Measurements from ENCODE around the gene SYTL2.

The SYTL2 gene

DNA sequence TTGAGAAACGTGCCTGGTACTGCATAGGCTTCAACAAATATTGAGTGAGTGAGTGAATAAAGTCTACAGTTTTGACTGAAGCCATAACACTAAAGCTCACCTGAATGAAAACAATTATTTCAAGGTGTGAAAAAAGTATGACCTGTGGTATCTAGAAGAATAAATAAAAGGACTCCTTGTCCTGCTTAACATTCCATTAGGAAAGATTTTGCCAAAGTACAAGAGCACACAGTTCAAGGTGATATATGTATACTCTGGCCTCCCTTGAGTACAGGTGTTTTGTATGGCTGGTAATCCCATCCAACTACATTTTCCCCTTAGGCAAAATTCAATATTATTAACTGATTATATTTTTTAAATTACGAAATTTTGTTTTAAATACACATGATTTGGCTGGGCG lies 144.3 kb downstream of the SYTL2 start:
- Histone ChIP-seq H3K36me3 (ENCODE audit: insufficient read depth, low read length) (no peaks in the 10 kb centered on the region; the same call in 1 of the 2 replicates), H3K4me3 (ENCODE audit: low read length, poor library complexity, severe bottlenecking) (no peak overlapping the region), H3K4me1 (ENCODE audit: insufficient read depth, low read length, poor library complexity, severe bottlenecking) (peaks cover 12% of the 10 kb centered on the region), H3K9ac (ENCODE audit: low read depth, low read length, poor library complexity, severe bottlenecking) (no peak overlapping the region), H3K9me3 (ENCODE audit: insufficient read depth, low read depth, low read length) (no peaks in the 10 kb centered on the region), H3K4me2 (ENCODE audit: low read depth, low read length, poor library complexity, severe bottlenecking) (no peak overlapping the region), H3K9me2 (replicated peaks; ENCODE audit: low read depth, low read length) (no peaks in the 10 kb centered on the region), H4K20me1 (ENCODE audit: insufficient read depth, low read length, poor library complexity, severe bottlenecking) (peaks cover 31% of the 10 kb centered on the region), H2AFZ (ENCODE audit: low read length) (peak overlapping the region; percentile 92; the same call in 1 of the 2 replicates), H3F3A (ENCODE audit: low read depth) (no peaks in the 10 kb centered on the region), H3K79me2 (ENCODE audit: insufficient read depth, low read length) (peaks cover 33% of the 10 kb centered on the region), H3K27me3 (ENCODE audit: insufficient read depth, low read length, poor library complexity, severe bottlenecking) (peaks cover 10% of the 10 kb centered on the region)
- TF ChIP-seq EZH2phosphoT487 (IDR thresholded peaks at IDR 0.05; ENCODE audit: borderline replicate concordance): no peak
- TF ChIP-seq, protein P1, sequence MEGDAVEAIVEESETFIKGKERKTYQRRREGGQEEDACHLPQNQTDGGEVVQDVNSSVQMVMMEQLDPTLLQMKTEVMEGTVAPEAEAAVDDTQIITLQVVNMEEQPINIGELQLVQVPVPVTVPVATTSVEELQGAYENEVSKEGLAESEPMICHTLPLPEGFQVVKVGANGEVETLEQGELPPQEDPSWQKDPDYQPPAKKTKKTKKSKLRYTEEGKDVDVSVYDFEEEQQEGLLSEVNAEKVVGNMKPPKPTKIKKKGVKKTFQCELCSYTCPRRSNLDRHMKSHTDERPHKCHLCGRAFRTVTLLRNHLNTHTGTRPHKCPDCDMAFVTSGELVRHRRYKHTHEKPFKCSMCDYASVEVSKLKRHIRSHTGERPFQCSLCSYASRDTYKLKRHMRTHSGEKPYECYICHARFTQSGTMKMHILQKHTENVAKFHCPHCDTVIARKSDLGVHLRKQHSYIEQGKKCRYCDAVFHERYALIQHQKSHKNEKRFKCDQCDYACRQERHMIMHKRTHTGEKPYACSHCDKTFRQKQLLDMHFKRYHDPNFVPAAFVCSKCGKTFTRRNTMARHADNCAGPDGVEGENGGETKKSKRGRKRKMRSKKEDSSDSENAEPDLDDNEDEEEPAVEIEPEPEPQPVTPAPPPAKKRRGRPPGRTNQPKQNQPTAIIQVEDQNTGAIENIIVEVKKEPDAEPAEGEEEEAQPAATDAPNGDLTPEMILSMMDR (conservative IDR thresholded peaks at IDR 0.05; ENCODE audit: low read length): no peak

DNA sequence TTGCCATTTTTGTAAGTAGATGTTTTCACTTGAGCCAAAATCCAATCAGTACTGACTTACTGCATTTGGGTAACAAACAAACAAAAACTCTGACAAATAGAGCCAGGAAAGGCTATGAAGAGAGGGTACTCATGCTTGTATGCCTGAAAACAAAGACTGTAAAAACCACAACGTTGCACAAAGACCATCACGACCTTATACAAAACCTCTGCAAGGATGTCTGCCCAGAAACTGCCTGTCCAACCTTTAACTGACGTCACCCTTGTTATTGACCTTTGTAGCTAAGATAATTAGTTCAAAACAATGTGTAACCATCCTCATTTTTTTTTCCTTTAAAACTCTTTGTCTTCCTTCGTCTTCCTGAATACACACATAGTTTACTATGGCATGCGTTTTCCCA lies 145.2 kb downstream of the SYTL2 start:
- Histone ChIP-seq H3K4me3 (ENCODE audit: low read length, poor library complexity, severe bottlenecking) (peak overlapping the region; percentile 90), H3K27me3 (ENCODE audit: insufficient read depth, low read length, poor library complexity, severe bottlenecking) (peaks cover 7% of the 10 kb centered on the region), H3K79me2 (ENCODE audit: insufficient read depth, low read length) (peaks cover 42% of the 10 kb centered on the region), H3K9me2 (replicated peaks; ENCODE audit: low read depth, low read length) (no peaks in the 10 kb centered on the region), H3K36me3 (ENCODE audit: insufficient read depth, low read length) (peaks cover 8% of the 10 kb centered on the region), H3K4me2 (ENCODE audit: low read depth, low read length, poor library complexity, severe bottlenecking) (peak overlapping the region; percentile 95), H2AFZ (ENCODE audit: low read length) (peak overlapping the region; percentile 92), H3F3A (ENCODE audit: low read depth) (no peaks in the 10 kb centered on the region), H3K9ac (ENCODE audit: low read depth, low read length, poor library complexity, severe bottlenecking) (peak overlapping the region; percentile 97), H3K9me3 (ENCODE audit: insufficient read depth, low read depth, low read length) (no peaks in the 10 kb centered on the region), H4K20me1 (ENCODE audit: insufficient read depth, low read length, poor library complexity, severe bottlenecking) (peaks cover 40% of the 10 kb centered on the region), H3K4me1 (ENCODE audit: insufficient read depth, low read length, poor library complexity, severe bottlenecking) (peaks cover 21% of the 10 kb centered on the region)
- TF ChIP-seq, protein P1 (conservative IDR thresholded peaks at IDR 0.05; ENCODE audit: low read length): no peak
- TF ChIP-seq EZH2phosphoT487 (IDR thresholded peaks at IDR 0.05; ENCODE audit: borderline replicate concordance): no peak

DNA sequence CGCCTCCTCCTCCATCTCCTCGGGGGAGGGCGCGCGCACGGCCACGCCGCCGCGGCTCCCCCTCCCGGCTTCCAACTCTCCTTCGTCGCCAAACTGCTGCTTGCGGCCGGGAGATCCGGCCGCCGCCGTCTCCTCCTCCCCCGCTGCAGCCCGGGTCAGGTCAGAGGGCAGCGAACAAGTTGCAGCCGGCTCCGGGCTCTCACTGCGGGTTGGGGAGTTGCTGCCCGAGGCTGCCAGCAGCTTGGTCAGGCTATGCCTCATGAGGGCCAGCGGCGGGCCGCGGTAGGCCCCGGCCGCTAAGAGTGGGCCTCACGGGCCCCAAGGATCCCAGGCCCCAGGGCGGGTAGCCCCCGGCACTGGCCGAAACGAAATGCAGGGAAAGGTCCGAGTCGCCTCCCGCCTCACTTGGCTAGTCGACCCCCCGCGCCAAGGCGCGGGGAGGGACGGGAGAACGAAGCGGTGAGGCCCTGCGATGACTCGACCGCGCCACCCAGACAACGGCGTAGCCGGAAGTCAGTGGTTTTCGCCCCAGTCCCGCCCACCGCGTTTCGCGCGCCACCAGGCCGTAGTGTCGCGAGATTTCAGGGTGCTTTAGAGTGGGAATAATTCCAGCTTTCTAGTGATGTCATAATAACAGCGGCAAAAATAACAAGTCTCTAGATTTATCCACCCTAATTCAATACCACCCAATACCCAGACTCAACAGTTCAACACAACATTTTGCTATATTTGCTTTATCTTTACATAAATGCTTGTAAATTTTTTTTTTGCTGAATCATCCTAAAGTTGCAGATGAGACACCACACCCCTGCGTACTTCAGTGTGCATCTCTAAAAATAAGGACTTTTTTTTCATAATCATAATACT lies 146.1 kb downstream of the SYTL2 start, which contains the start of gene CREBZF:
Gene CREBZF (minus strand): TSS at position 515 of the 867 bp plus-strand sequence. CDS start 254 bp downstream, at position 261.
- peak within 1 kb of the TSS; percentile 92 for H2AFZ ChIP-seq (ENCODE audit: low read length)
- H3K4me1 ChIP-seq (ENCODE audit: insufficient read depth, low read length, poor library complexity, severe bottlenecking): peaks cover 30% of the 10 kb centered on the region
- peaks cover 16% of the 10 kb centered on the region for H3K36me3 ChIP-seq (ENCODE audit: insufficient read depth, low read length)
- no peak for TF ChIP-seq EZH2phosphoT487 (IDR thresholded peaks at IDR 0.05; ENCODE audit: borderline replicate concordance)
- TF ChIP-seq, protein P1 (conservative IDR thresholded peaks at IDR 0.05; ENCODE audit: low read length): no peak
- H3K79me2 ChIP-seq (ENCODE audit: insufficient read depth, low read length): peaks cover 51% of the 10 kb centered on the region
- H3K9me2 ChIP-seq (replicated peaks; ENCODE audit: low read depth, low read length): no peaks in the 10 kb centered on the region
- peak within 1 kb of the TSS; percentile 95 for H3K4me2 ChIP-seq (ENCODE audit: low read depth, low read length, poor library complexity, severe bottlenecking)
- peaks cover 7% of the 10 kb centered on the region for H3K27me3 ChIP-seq (ENCODE audit: insufficient read depth, low read length, poor library complexity, severe bottlenecking)
- H3K9ac ChIP-seq (ENCODE audit: low read depth, low read length, poor library complexity, severe bottlenecking): peak within 1 kb of the TSS; percentile 97
- peak within 1 kb of the TSS; percentile 90 for H3K4me3 ChIP-seq (ENCODE audit: low read length, poor library complexity, severe bottlenecking)
- H3K9me3 ChIP-seq (ENCODE audit: insufficient read depth, low read depth, low read length): no peaks in the 10 kb centered on the region
- H4K20me1 ChIP-seq (ENCODE audit: insufficient read depth, low read length, poor library complexity, severe bottlenecking): peaks cover 49% of the 10 kb centered on the region
- H3F3A ChIP-seq (ENCODE audit: low read depth): no peaks in the 10 kb centered on the region
